ENCODE data around the gene CFAP65.

DNA sequence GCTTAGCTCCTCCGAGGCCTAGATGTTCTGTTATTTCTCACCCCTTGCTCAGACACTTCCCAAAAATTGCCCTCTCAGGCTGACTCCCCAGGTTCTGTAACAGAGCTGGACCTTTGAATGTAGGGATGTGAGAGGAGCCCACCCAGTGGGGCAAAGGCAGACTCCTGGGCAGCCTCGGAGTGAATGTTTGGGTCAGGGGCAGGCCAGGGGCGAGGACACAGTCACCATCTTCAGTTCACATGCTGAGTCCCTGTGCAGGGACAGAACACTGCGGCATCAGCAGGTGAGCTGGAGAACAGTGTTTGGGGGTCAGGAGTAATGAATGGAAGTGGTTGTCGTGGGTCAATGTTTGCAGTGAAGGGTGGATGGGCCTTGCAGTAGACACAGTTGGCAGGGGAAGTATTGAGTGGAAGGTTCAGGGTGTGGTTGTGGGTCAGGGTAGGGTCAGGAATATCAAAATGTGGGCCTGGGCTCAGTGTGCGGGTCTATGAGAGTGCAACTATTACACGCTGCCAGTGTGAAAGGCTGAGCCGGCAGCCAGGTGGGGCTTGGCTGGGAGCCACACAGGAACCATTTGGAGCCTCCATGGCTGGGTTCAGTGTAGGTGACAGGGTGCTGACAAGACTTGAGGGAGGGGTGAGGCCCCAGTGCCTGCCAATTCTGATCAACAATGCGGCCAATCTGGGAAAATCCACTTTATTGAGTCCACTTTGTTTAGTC lies 15.0 kb upstream of the CFAP65 start:
- TF ChIP-seq POLR2A (IDR thresholded peaks at IDR 0.05; ENCODE audit: low read depth, low read length), result no peak
- TF ChIP-seq, protein P1, sequence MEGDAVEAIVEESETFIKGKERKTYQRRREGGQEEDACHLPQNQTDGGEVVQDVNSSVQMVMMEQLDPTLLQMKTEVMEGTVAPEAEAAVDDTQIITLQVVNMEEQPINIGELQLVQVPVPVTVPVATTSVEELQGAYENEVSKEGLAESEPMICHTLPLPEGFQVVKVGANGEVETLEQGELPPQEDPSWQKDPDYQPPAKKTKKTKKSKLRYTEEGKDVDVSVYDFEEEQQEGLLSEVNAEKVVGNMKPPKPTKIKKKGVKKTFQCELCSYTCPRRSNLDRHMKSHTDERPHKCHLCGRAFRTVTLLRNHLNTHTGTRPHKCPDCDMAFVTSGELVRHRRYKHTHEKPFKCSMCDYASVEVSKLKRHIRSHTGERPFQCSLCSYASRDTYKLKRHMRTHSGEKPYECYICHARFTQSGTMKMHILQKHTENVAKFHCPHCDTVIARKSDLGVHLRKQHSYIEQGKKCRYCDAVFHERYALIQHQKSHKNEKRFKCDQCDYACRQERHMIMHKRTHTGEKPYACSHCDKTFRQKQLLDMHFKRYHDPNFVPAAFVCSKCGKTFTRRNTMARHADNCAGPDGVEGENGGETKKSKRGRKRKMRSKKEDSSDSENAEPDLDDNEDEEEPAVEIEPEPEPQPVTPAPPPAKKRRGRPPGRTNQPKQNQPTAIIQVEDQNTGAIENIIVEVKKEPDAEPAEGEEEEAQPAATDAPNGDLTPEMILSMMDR (conservative IDR thresholded peaks at IDR 0.05; ENCODE audit: low read depth, low read length), result no peak
- TF ChIP-seq, protein P2, sequence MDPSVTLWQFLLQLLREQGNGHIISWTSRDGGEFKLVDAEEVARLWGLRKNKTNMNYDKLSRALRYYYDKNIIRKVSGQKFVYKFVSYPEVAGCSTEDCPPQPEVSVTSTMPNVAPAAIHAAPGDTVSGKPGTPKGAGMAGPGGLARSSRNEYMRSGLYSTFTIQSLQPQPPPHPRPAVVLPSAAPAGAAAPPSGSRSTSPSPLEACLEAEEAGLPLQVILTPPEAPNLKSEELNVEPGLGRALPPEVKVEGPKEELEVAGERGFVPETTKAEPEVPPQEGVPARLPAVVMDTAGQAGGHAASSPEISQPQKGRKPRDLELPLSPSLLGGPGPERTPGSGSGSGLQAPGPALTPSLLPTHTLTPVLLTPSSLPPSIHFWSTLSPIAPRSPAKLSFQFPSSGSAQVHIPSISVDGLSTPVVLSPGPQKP (IDR thresholded peaks at IDR 0.05; ENCODE audit: borderline replicate concordance, low read depth, low read length), result no peak
- no peak for TF ChIP-seq SMC3 (IDR thresholded peaks at IDR 0.05; ENCODE audit: low read depth, low read length)
- TF ChIP-seq MAFK (IDR thresholded peaks at IDR 0.05; ENCODE audit: low read depth, low read length), result no peak
- TF ChIP-seq RCOR1 (IDR thresholded peaks at IDR 0.05; ENCODE audit: insufficient replicate concordance, low read length), result no peak
- TF ChIP-seq BHLHE40 (IDR thresholded peaks at IDR 0.05; ENCODE audit: low read depth, low read length), result no peak
- TF ChIP-seq, protein P3, sequence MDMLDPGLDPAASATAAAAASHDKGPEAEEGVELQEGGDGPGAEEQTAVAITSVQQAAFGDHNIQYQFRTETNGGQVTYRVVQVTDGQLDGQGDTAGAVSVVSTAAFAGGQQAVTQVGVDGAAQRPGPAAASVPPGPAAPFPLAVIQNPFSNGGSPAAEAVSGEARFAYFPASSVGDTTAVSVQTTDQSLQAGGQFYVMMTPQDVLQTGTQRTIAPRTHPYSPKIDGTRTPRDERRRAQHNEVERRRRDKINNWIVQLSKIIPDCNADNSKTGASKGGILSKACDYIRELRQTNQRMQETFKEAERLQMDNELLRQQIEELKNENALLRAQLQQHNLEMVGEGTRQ (IDR thresholded peaks at IDR 0.05; ENCODE audit: low read depth, low read length), result no peak
- no peak for TF ChIP-seq RFX5 (IDR thresholded peaks at IDR 0.05; ENCODE audit: low read depth, low read length)
- TF ChIP-seq MXI1 (IDR thresholded peaks at IDR 0.05; ENCODE audit: borderline replicate concordance, low read depth, low read length), result no peak

All from IMR-90 (cell line).